CD8-positive, alpha-beta memory T cell (primary cell): ENCODE data around the gene C21orf58. TPM values are rescaled to one million over a fixed set of nuclear protein-coding genes. Genes with fewer than 3 reads are reported as not detected.
A peak's percentile ranks its signal among the peaks of the same experiment; 100 is the strongest.

Experiments
- CTCF ChIA-PET: fragments of 350-600 bp; sonication (Branson Sonifier 250); formaldehyde crosslinking; loops from one replicate; lab custom pipeline; 2021; ENCODE audit warnings: antibody characterized with exemption; lab: Charles Lee
- POLR2A ChIA-PET: fragments of 350-600 bp; sonication (Branson Sonifier 250); formaldehyde crosslinking; loops from one replicate; lab custom pipeline; 2021; ENCODE audit warnings: antibody characterized with exemption; lab: Charles Lee
- DNase-seq, 5 donors: peaks; one replicate each; pipeline versions ENCODE4 v3.0.0 to v3.0.0-alpha.2; 2020 to 2022; ENCODE audit warnings: mixed read lengths in 1 of 5
- H3K27ac ChIP-seq: one replicate; pipeline ENCODE4 v1.7.0; 2013; ENCODE audit warnings: low read depth, mild to moderate bottlenecking, low read length, moderate library complexity
- H3K27me3 ChIP-seq: 2 replicates; pipeline ENCODE4 v1.7.0; 2013; ENCODE audit warnings: low read length, mild to moderate bottlenecking; ENCODE audit not compliant: insufficient read depth, poor library complexity, severe bottlenecking
- H3K36me3 ChIP-seq: 2 replicates; pipeline ENCODE4 v1.7.0; 2013; ENCODE audit warnings: mild to moderate bottlenecking, low read length, moderate library complexity; ENCODE audit not compliant: insufficient read depth
- H3K4me1 ChIP-seq: 2 replicates; pipeline ENCODE4 v1.7.0; 2013; ENCODE audit warnings: mild to moderate bottlenecking, low read length, moderate library complexity; ENCODE audit not compliant: insufficient read depth
- H3K4me3 ChIP-seq: 2 replicates; pipeline ENCODE4 v1.7.0; 2013; ENCODE audit warnings: mild to moderate bottlenecking, low read length
- H3K9me3 ChIP-seq: 2 replicates; pipeline ENCODE4 v1.7.0; 2013; ENCODE audit warnings: mild to moderate bottlenecking, low read length
- H3K27ac Mint-ChIP-seq, 8 donors: one replicate each; pipeline ENCODE4 v1.8.0; 2020 to 2021; ENCODE audit warnings: mixed read lengths in 8 of 8, mild to moderate bottlenecking in 6 of 8, inconsistent platforms in 3 of 8, moderate library complexity in 3 of 8
- H3K27me3 Mint-ChIP-seq, 2 donors: one replicate each; pipeline ENCODE4 v1.8.0; 2020 to 2021; ENCODE audit warnings: mixed read lengths in 2 of 2, mild to moderate bottlenecking in 1 of 2, moderate library complexity in 1 of 2
- H3K36me3 Mint-ChIP-seq, 3 donors: one replicate each; pipeline ENCODE4 v1.8.0; 2020 to 2021; ENCODE audit warnings: mixed read lengths in 3 of 3, inconsistent platforms in 1 of 3, mild to moderate bottlenecking in 1 of 3
- H3K4me1 Mint-ChIP-seq, 3 donors: one replicate each; pipeline ENCODE4 v1.8.0; 2020 to 2021; ENCODE audit warnings: mixed read lengths in 3 of 3, inconsistent platforms in 1 of 3, mild to moderate bottlenecking in 1 of 3
- H3K4me3 Mint-ChIP-seq, 7 donors: one replicate each; pipeline ENCODE4 v1.8.0; 2020 to 2021; ENCODE audit warnings: mixed read lengths in 7 of 7, mild to moderate bottlenecking in 6 of 7, moderate library complexity in 4 of 7, inconsistent platforms in 2 of 7
- H3K9me3 Mint-ChIP-seq, 5 donors: one replicate each; pipeline ENCODE4 v1.8.0; 2020 to 2022; ENCODE audit warnings: mixed read lengths in 5 of 5, mild to moderate bottlenecking in 3 of 5, moderate library complexity in 2 of 5, inconsistent platforms in 1 of 5
- polyA plus RNA-seq: library from polyadenylated mRNA; unstranded; fragments of 300-500 nt; fragmentation: Illumina TruSeq; gene quantifications from one replicate; pipeline ENCODE4 v1.2.3, GENCODE V29; 2021
- total RNA-seq, 2 experiments: library from RNA; stranded (reverse); gene quantifications; one replicate each; pipeline ENCODE4 v1.2.3, GENCODE V29; 2021

Gene C21orf58
- total and polyA plus RNA-seq, 3 experiments from 2014 or later: 0.62 to 14.5 (median 13.4) TPM

DNA sequence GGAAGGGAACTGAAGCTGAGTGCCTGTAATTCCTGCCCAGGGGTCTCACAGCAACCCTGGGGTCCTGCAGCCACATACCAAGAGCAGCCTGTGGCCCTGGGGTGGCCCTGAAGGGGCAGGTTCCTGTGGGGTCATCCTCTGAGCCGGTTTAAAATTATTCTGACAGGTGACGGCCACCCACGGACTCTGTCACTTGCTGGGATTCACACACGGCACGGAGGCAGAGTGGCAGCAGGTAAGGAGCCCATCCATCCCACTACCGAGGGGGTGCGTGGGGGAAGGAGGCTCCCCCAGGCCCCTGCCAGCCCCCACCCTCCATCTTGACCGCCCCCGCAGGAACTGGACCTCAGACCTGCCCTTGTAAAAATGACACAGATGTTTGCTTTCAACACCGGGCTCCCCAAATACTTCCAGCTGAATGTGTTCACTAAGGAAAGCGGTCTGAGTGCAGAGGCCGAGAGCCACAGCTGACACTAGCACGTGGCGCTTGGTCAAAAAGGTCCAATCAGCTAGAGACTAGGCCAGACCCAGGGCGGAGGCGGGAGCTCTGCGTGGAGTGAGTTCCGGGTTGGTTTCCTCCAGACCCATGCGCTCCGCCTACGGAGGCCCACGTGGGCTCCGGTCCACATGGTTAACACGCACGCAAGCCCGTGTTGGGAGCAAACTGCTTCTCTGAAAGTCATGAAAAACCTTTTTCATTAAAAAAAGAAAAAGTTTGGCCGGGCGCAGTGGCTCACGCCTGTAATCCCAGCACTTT, 27.5 kb downstream of the C21orf58 start:
- Histone ChIP-seq H3K4me1 (no peaks in the 10 kb centered on the region), H3K9me3 (no peaks in the 10 kb centered on the region), H3K36me3 (peaks cover 6% of the 10 kb centered on the region), H3K27ac (no peak overlapping the region), H3K4me3 (no peak overlapping the region), H3K27me3 (no peaks in the 10 kb centered on the region)
- peaks cover 0 to 10% (median 3%) of the 10 kb centered on the region in 3 donors for H3K36me3 Mint-ChIP-seq
- peak in 3 of 5 donors; percentile 11 to 69 (median 44) for DNase-seq
- H3K4me1 Mint-ChIP-seq: peaks cover 0 to 26% (median 5%) of the 10 kb centered on the region in 3 donors
- H3K4me3 Mint-ChIP-seq: peak overlapping the region in 6 of 7 donors; percentile 63 to 89 (median 74)
- POLR2A ChIA-PET: no interaction called here
- CTCF ChIA-PET: no interaction called here
- peaks cover 0 to 2% (median 0%) of the 10 kb centered on the region in 5 donors for H3K9me3 Mint-ChIP-seq
- peaks cover 3 to 5% of the 10 kb centered on the region in 2 donors for H3K27me3 Mint-ChIP-seq
- peak overlapping the region in 7 of 8 donors; percentile 30 to 82 (median 72) for H3K27ac Mint-ChIP-seq

DNA sequence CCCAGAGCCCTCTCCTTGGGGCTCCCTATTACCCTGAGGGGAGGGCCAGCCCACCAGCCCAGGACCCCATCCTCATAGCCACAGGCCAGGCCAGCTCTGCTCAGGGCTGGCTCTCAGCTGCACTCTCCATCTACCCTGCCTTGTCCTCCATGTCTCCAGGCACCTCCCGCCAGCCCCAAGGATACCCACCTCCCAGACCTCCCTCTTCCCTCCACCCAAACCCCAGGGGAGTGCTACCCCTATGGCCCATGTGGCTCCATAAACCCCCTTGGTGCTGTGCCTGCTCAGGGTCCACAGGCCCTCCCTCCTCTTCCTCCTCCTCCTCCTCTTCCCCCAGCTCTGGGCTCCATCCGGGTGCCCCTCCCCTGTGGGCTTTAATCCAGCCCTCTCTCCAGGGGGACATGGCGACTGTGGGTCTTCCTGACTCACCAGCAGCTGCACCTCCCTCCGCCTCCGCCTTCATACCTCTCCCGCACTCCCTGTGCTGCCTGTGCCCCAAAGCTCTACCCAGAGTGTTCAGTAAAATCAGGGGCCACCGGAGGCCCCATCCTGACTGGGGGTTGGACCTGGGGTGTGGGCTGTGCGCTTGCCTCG, 28.4 kb downstream of the C21orf58 start:
- Mint-ChIP-seq H3K4me3 (no peak overlapping the region), H3K4me1 (peaks cover 0 to 26% (median 5%) of the 10 kb centered on the region in 3 donors), H3K9me3 (peaks cover 0 to 2% (median 0%) of the 10 kb centered on the region in 5 donors), H3K36me3 (peaks cover 0 to 12% (median 3%) of the 10 kb centered on the region in 3 donors), H3K27ac (peak overlapping the region in 3 of 8 donors; percentile 12 to 78 (median 24)), H3K27me3 (peaks cover 3 to 5% of the 10 kb centered on the region in 2 donors)
- H3K36me3 ChIP-seq: peaks cover 6% of the 10 kb centered on the region
- DNase-seq: no peak
- POLR2A ChIA-PET: no interaction called here
- no peak overlapping the region for H3K27ac ChIP-seq
- H3K4me3 ChIP-seq: no peak overlapping the region
- H3K4me1 ChIP-seq: no peaks in the 10 kb centered on the region
- no peaks in the 10 kb centered on the region for H3K27me3 ChIP-seq
- CTCF ChIA-PET: no interaction called here
- H3K9me3 ChIP-seq: no peaks in the 10 kb centered on the region

- peaks cover 3 to 5% of the 10 kb centered on the region in 2 donors for H3K27me3 Mint-ChIP-seq
- DNase-seq: no peak
- H3K27ac ChIP-seq: no peak overlapping the region
- ChIA-PET POLR2A (no interaction called here), CTCF (no interaction called here)
- H3K27ac Mint-ChIP-seq: peak overlapping the region in 1 of 8 donors; percentile 12
- H3K4me3 Mint-ChIP-seq: no peak overlapping the region
- H3K4me1 Mint-ChIP-seq: peaks cover 3 to 28% (median 7%) of the 10 kb centered on the region in 3 donors
- peaks cover 6% of the 10 kb centered on the region for H3K36me3 ChIP-seq
- peaks cover 0 to 12% (median 5%) of the 10 kb centered on the region in 3 donors for H3K36me3 Mint-ChIP-seq
- H3K4me3 ChIP-seq: no peak overlapping the region
- no peaks in the 10 kb centered on the region for H3K9me3 ChIP-seq
- no peaks in the 10 kb centered on the region for H3K4me1 ChIP-seq
- H3K9me3 Mint-ChIP-seq: peaks cover 0 to 2% (median 0%) of the 10 kb centered on the region in 5 donors
- no peaks in the 10 kb centered on the region for H3K27me3 ChIP-seq
These were observed 29.0 kb downstream of the C21orf58 start for GRCh38 chr21:46294647-46295176.

GRCh38 chr21:46291561-46291960, 32.1 kb downstream of the C21orf58 start:
- H3K4me1 ChIP-seq: peaks cover 4% of the 10 kb centered on the region
- DNase-seq: no peak
- no peak overlapping the region for H3K27ac Mint-ChIP-seq
- peaks cover 6% of the 10 kb centered on the region for H3K36me3 ChIP-seq
- CTCF ChIA-PET: no interaction called here
- no peak overlapping the region for H3K4me3 Mint-ChIP-seq
- peaks cover 0 to 2% (median 0%) of the 10 kb centered on the region in 5 donors for H3K9me3 Mint-ChIP-seq
- no peak overlapping the region for H3K27ac ChIP-seq
- H3K36me3 Mint-ChIP-seq: peaks cover 0 to 17% (median 6%) of the 10 kb centered on the region in 3 donors
- H3K27me3 ChIP-seq: no peaks in the 10 kb centered on the region
- no peaks in the 10 kb centered on the region for H3K9me3 ChIP-seq
- POLR2A ChIA-PET: no interaction called here
- no peak overlapping the region for H3K4me3 ChIP-seq
- peaks cover 0 to 5% of the 10 kb centered on the region in 2 donors for H3K27me3 Mint-ChIP-seq
- peaks cover 16 to 36% (median 19%) of the 10 kb centered on the region in 3 donors for H3K4me1 Mint-ChIP-seq

GRCh38 chr21:46289655-46290179, 34.0 kb downstream of the C21orf58 start:
- Mint-ChIP-seq H3K4me3 (peak overlapping the region in 1 of 7 donors; percentile 56), H3K27me3 (peaks cover 0 to 1% of the 10 kb centered on the region in 2 donors), H3K9me3 (peaks cover 0 to 2% (median 0%) of the 10 kb centered on the region in 5 donors), H3K27ac (peak overlapping the region in 2 of 8 donors; percentile 29 to 51), H3K36me3 (peaks cover 0 to 27% (median 8%) of the 10 kb centered on the region in 3 donors), H3K4me1 (peaks cover 23 to 32% (median 31%) of the 10 kb centered on the region in 3 donors)
- CTCF ChIA-PET: no interaction called here
- Histone ChIP-seq H3K27me3 (no peaks in the 10 kb centered on the region), H3K4me1 (peaks cover 12% of the 10 kb centered on the region), H3K4me3 (no peak overlapping the region), H3K36me3 (peaks cover 6% of the 10 kb centered on the region), H3K9me3 (no peaks in the 10 kb centered on the region), H3K27ac (no peak overlapping the region)
- DNase-seq: no peak
- POLR2A ChIA-PET: no interaction called here

GRCh38 chr21:46287541-46287940, 36.1 kb downstream of the C21orf58 start:
- no peak overlapping the region for H3K27ac ChIP-seq
- POLR2A ChIA-PET: no interaction called here
- CTCF ChIA-PET: no interaction called here
- Mint-ChIP-seq H3K27ac (peak overlapping the region in 4 of 8 donors; percentile 22 to 99 (median 48)), H3K4me3 (peak overlapping the region in 5 of 7 donors; percentile 85 to 99 (median 99)), H3K9me3 (no peaks in the 10 kb centered on the region), H3K36me3 (peaks cover 7 to 42% (median 8%) of the 10 kb centered on the region in 3 donors), H3K4me1 (peaks cover 35 to 52% (median 51%) of the 10 kb centered on the region in 3 donors), H3K27me3 (no peaks in the 10 kb centered on the region)
- no peaks in the 10 kb centered on the region for H3K27me3 ChIP-seq
- no peaks in the 10 kb centered on the region for H3K9me3 ChIP-seq
- no peak overlapping the region for H3K4me3 ChIP-seq
- no peak for DNase-seq
- H3K36me3 ChIP-seq: peaks cover 19% of the 10 kb centered on the region
- H3K4me1 ChIP-seq: peaks cover 32% of the 10 kb centered on the region

DNA sequence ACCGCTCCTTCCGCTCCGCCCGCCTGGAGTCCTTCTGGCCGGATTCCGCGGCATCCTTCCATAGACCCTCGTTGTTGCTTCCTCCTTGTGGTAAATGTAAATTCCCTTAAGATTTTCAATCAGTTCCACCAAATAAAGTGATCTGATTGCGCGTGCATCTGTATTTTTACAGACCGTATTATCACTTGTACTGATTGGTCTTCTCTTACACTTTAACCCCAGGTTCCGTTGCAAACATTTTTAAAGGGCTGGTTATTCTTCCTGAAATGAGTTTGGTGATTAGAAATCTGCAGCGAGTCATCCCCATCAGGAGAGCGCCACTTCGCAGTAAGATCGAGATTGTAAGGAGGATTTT, 37.0 kb downstream of the C21orf58 start:
- H3K9me3 Mint-ChIP-seq: no peaks in the 10 kb centered on the region
- no peaks in the 10 kb centered on the region for H3K27me3 ChIP-seq
- H3K36me3 Mint-ChIP-seq: peaks cover 5 to 39% (median 7%) of the 10 kb centered on the region in 3 donors
- H3K4me1 ChIP-seq: peaks cover 36% of the 10 kb centered on the region
- H3K4me3 ChIP-seq: peak overlapping the region; percentile 69
- DNase-seq: no peak
- H3K9me3 ChIP-seq: no peaks in the 10 kb centered on the region
- CTCF ChIA-PET: no interaction called here
- H3K4me1 Mint-ChIP-seq: peaks cover 38 to 61% (median 52%) of the 10 kb centered on the region in 3 donors
- H3K4me3 Mint-ChIP-seq: peak overlapping the region; percentile 85 to 99 (median 97)
- POLR2A ChIA-PET: interaction anchor here (0.6 kb wide), 1 partner anchor 313 kb away, joined by 3 read pairs; no protein-coding TSS in a partner anchor
- H3K27ac ChIP-seq: peak overlapping the region; percentile 70
- peaks cover 18% of the 10 kb centered on the region for H3K36me3 ChIP-seq
- H3K27ac Mint-ChIP-seq: peak overlapping the region; percentile 74 to 99 (median 98)
- no peaks in the 10 kb centered on the region for H3K27me3 Mint-ChIP-seq
